Measurements from ENCODE around the gene HS6ST3.

DNA sequence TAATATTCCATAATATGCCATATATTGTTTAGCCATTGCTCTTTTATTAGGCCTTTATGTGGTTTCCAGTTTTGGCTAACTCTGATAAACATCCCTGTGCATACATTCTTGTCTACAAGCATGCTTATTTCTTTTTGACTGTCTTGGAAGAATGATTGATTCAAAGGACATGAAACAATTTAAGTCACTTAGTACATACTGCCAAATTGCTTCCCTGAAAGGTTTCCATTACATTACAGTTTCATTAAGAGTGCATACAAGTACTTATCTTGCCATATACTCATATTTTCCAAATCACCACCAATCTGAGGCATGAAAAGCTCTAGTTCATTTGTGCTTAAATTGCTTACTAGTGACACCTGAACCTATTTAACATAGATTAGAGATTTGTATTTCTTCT lies 790.5 kb downstream of the HS6ST3 start:
- TF ChIP-seq CTCF (IDR thresholded peaks at IDR 0.05) (no peak), POLR2A (IDR thresholded peaks at IDR 0.05) (no peak)

Measured in adrenal gland (tissue), 5 donors.